Gastrocnemius medialis (tissue), 4 donors: ENCODE results near the gene ADRB2. TPM values are rescaled to one million over a fixed set of nuclear protein-coding genes. Genes with fewer than 3 reads are reported as not detected.

Source experiments
- ATAC-seq, 2 donors: fragments of 150-250 bp; one replicate each; pipeline ENCODE4 v1.9.1; 2016
- DNase-seq, 2 donors: peaks; one replicate each; pipeline ENCODE4 v3.0.0-alpha.2; 2019
- H3K27ac ChIP-seq, 4 donors: fragments of 200-600 bp; sonication (generic); 1 replicate in 1 of 4; 2 replicates in 3 of 4; pipeline ENCODE4 v1.5.1; 2016 to 2018; ENCODE audit warnings: mild to moderate bottlenecking in 2 of 4, moderate library complexity in 1 of 4
- H3K27me3 ChIP-seq, 3 donors: fragments of 200-600 bp; sonication (generic) in 2 of 3; 1 replicate in 1 of 3; 2 replicates in 2 of 3; pipeline versions ENCODE4 v1.5.1 to v1.6.0; 2016 to 2019; ENCODE audit warnings: mild to moderate bottlenecking in 1 of 3, moderate library complexity in 1 of 3
- H3K36me3 ChIP-seq, 2 donors: fragments of 200-600 bp; sonication (generic) in 1 of 2; one replicate each; pipeline ENCODE4 v1.5.1; 2017 to 2018
- H3K4me1 ChIP-seq, 2 donors: fragments of 200-600 bp; sonication (generic) in 1 of 2; one replicate each; pipeline ENCODE4 v1.5.1; 2016 to 2017; ENCODE audit warnings: mild to moderate bottlenecking in 2 of 2
- H3K4me3 ChIP-seq, 4 donors: fragments of 200-600 bp; sonication (generic) in 3 of 4; 1 replicate in 1 of 4; 2 replicates in 3 of 4; pipeline ENCODE4 v1.5.1; 2016 to 2019; ENCODE audit warnings: mild to moderate bottlenecking in 2 of 4
- H3K9me3 ChIP-seq, 3 donors: fragments of 200-600 bp; sonication (generic) in 2 of 3; 1 replicate in 1 of 3; 2 replicates in 2 of 3; pipeline ENCODE4 v1.5.1; 2016 to 2019
- CTCF ChIP-seq, 5 experiments: fragments of 450-650 bp in 3 of 5; fragments of 200-600 bp in 2 of 5; sonication (generic) in 2 of 5; IDR thresholded peaks in 4 of 5; conservative IDR thresholded peaks in 1 of 5; 1 replicate in 4 of 5; 2 replicates in 1 of 5; pipeline ENCODE4 v1.5.1; 2016 to 2019; ENCODE audit warnings: antibody characterized with exemption in 5 of 5, mild to moderate bottlenecking in 3 of 5, moderate library complexity in 3 of 5
- POLR2A ChIP-seq, 2 donors: fragments of 450-650 bp; IDR thresholded peaks; one replicate each; pipeline ENCODE4 v1.6.1; 2017; ENCODE audit warnings: antibody characterized with exemption in 2 of 2, mild to moderate bottlenecking in 2 of 2, moderate library complexity in 2 of 2
- in situ Hi-C, 4 donors: fragments of 200-750 bp; cut with MboI; loops; one replicate each; pipeline versions ENCODE4 v1.15.0 to v1.8.0; 2017; ENCODE audit warnings: low sequenced_read_pairs in 4 of 4
- intact Hi-C: fragments of 100-400 bp; cut with DNase I; formaldehyde crosslinking; loops from one replicate; pipeline ENCODE4 v1.15.1; 2023; ENCODE audit warnings: low total_unique reads
- total RNA-seq, 4 donors: library from RNA; depleted of rRNA; stranded (reverse); fragments of >200 nt; gene quantifications; one replicate each; pipeline versions ENCODE4 v1.1.0 to v1.2.3, GENCODE V29; 2016

ADRB2 gene
- total RNA-seq, 4 donors from 2014 or later = 4.2 to 17.3 (median 6.8) TPM

- Histone ChIP-seq H3K4me3 (peak overlapping the region; percentile 55 to 81 (median 74)), H3K36me3 (no peaks in the 10 kb centered on the region), H3K9me3 (no peaks in the 10 kb centered on the region), H3K27me3 (no peaks in the 10 kb centered on the region), H3K4me1 (peaks cover 42% of the 10 kb centered on the region in 2 donors), H3K27ac (peak overlapping the region; percentile 90 to 97 (median 94))
- in situ Hi-C loops = loop anchor here in 2 of 4 donors (10.0 kb wide), 2 partner anchors 127 to 167 kb away; no protein-coding TSS in a partner anchor
- peak in 1 of 2 donors; percentile 3 for ATAC-seq
- intact Hi-C loops = loop anchor here (2.0 to 5.0 kb wide), 7 partner anchors 75 to 445 kb away; partner anchors contain the start of genes AFAP1L1 and FBXO38
- TF ChIP-seq CTCF (IDR thresholded peaks at IDR 0.05 in 4 of 5, conservative IDR thresholded peaks at IDR 0.05 in 1 of 5) (no peak), POLR2A (IDR thresholded peaks at IDR 0.05) (peak in 1 of 2 donors; percentile 11)
- no peak for DNase-seq
Observed at GRCh38 chr5:148827723-148828122, 1.3 kb downstream of the ADRB2 start.

GRCh38 chr5:148828511-148829247 is 2.3 kb downstream of the ADRB2 start:
- Histone ChIP-seq H3K27me3 (no peaks in the 10 kb centered on the region), H3K27ac (peak overlapping the region; percentile 90 to 97 (median 94)), H3K9me3 (no peaks in the 10 kb centered on the region), H3K4me3 (peak overlapping the region; percentile 55 to 81 (median 74)), H3K4me1 (peaks cover 49 to 50% of the 10 kb centered on the region in 2 donors), H3K36me3 (no peaks in the 10 kb centered on the region)
- ATAC-seq (peak; percentile 12 to 13), DNase-seq (peak; percentile 13 to 58)
- TF ChIP-seq CTCF (IDR thresholded peaks at IDR 0.05 in 4 of 5, conservative IDR thresholded peaks at IDR 0.05 in 1 of 5) (peak; percentile 9 to 35 (median 28)), POLR2A (IDR thresholded peaks at IDR 0.05) (peak; percentile 56 to 63)
- intact Hi-C loops = loop anchor here (2.0 to 5.0 kb wide), 5 partner anchors 74 to 446 kb away; partner anchors contain the start of genes AFAP1L1 and FBXO38
- in situ Hi-C loops = loop anchor here in 2 of 4 donors (10.0 kb wide), 2 partner anchors 126 to 166 kb away; no protein-coding TSS in a partner anchor

GRCh38 chr5:148829248-148829594 is 2.8 kb downstream of the ADRB2 start:
- peak overlapping the region; percentile 90 to 97 (median 94) for H3K27ac ChIP-seq

GRCh38 chr5:148829734-148830133 is 3.3 kb downstream of the ADRB2 start:
- TF ChIP-seq POLR2A (IDR thresholded peaks at IDR 0.05) = no peak
- no peak for TF ChIP-seq CTCF (IDR thresholded peaks at IDR 0.05 in 4 of 5, conservative IDR thresholded peaks at IDR 0.05 in 1 of 5)
- Histone ChIP-seq H3K4me3 (peak overlapping the region; percentile 55 to 81 (median 74)), H3K9me3 (no peaks in the 10 kb centered on the region), H3K27ac (peak overlapping the region; percentile 90 to 97 (median 94)), H3K4me1 (peaks cover 59 to 60% of the 10 kb centered on the region in 2 donors), H3K36me3 (no peaks in the 10 kb centered on the region), H3K27me3 (no peaks in the 10 kb centered on the region)
- no peak for ATAC-seq
- in situ Hi-C loops = loop anchor here in 2 of 4 donors (10.0 kb wide), 2 partner anchors 125 to 165 kb away; no protein-coding TSS in a partner anchor
- intact Hi-C loops = loop anchor here (1.0 to 5.0 kb wide), 6 partner anchors 73 to 447 kb away; partner anchors contain the start of genes AFAP1L1 and FBXO38
- DNase-seq = peak; percentile 47 to 66

More at GRCh38 chr5:148829248-148829594, 2.8 kb downstream of the ADRB2 start:
- Histone ChIP-seq H3K36me3 (no peaks in the 10 kb centered on the region), H3K4me1 (peaks cover 54 to 55% of the 10 kb centered on the region in 2 donors), H3K27me3 (no peaks in the 10 kb centered on the region), H3K9me3 (no peaks in the 10 kb centered on the region), H3K4me3 (peak overlapping the region; percentile 55 to 81 (median 74))
- intact Hi-C loops = loop anchor here (2.0 to 5.0 kb wide), 5 partner anchors 73 to 447 kb away; partner anchors contain the start of genes AFAP1L1 and FBXO38
- ATAC-seq = no peak
- DNase-seq = no peak
- no peak for TF ChIP-seq POLR2A (IDR thresholded peaks at IDR 0.05)
- TF ChIP-seq CTCF (IDR thresholded peaks at IDR 0.05 in 4 of 5, conservative IDR thresholded peaks at IDR 0.05 in 1 of 5) = no peak
- in situ Hi-C loops = loop anchor here in 2 of 4 donors (10.0 kb wide), 2 partner anchors 126 to 166 kb away; no protein-coding TSS in a partner anchor
